ENCODE results near the gene PTPRK. TPM values are rescaled to one million over a fixed set of nuclear protein-coding genes. Genes with fewer than 3 reads are reported as not detected.

The PTPRK gene
- total and polyA plus RNA-seq, 2 of the 13 experiments (the other 11 are each of a cell fraction or from before 2014, with no cell fraction given) = 43.6 to 98.3 TPM

DNA sequence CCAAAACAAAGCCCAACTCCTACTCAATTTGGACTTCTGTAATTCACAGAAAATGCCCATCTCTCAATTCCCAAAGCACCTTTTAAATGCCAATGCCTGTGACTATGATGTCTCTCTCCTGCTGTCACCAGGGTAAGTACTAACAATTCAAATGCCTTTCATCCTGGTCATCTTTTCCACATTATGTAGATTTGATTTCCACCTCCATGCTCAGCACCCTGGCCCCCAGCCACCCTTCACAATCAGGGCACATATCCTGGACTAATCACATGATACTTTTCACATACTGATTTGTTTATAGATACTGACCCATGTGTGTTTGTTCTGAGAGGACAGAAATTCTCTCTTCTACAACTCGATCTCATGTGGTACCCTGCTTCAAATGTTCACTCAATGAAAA is 236.3 kb downstream of the PTPRK start:
- Histone ChIP-seq H3K4me1 (ENCODE audit: insufficient read depth, low read length) (peaks cover 14% of the 10 kb centered on the region), H3K4me2 (ENCODE audit: low read depth, low read length) (no peak overlapping the region), H2AFZ (ENCODE audit: low read length) (no peak overlapping the region), H3K79me2 (ENCODE audit: insufficient read depth, low read length) (no peaks in the 10 kb centered on the region), H3K36me3 (replicated peaks in 1 of 2; ENCODE audit: control insufficient read depth in 1 of 2, insufficient read depth in 2 of 2, low read length in 2 of 2) (no peaks in the 10 kb centered on the region), H3K27ac (ENCODE audit: extremely low read length, insufficient read depth, low read length) (no peak overlapping the region), H3K9me3 (ENCODE audit: low read length) (no peaks in the 10 kb centered on the region), H3K27me3 (ENCODE audit: control insufficient read depth in 1 of 2, insufficient read depth in 2 of 2, low read length in 2 of 2) (no peaks in the 10 kb centered on the region), H3K4me3 (replicated peaks in 1 of 3; ENCODE audit: insufficient read depth in 1 of 3, low read depth in 2 of 3, low read length in 3 of 3) (no peak overlapping the region), H3K9ac (ENCODE audit: insufficient read depth, low read depth, low read length) (no peak overlapping the region), H4K20me1 (ENCODE audit: insufficient read depth, low read length) (peaks cover 7% of the 10 kb centered on the region; the same call in 1 of the 2 replicates)
- ChIA-PET CTCF (ENCODE audit: low intra/inter-chr PET ratio, low total read pairs) (no interaction called here), POLR2A (no interaction called here)
- in situ Hi-C loops (cut with HindIII; ENCODE audit: extremely low pct_ligation_motif_present, low pct_unique_long_range_greater_than_20kb) (no loop called here), intact Hi-C loops (cut with micrococcal nuclease; ENCODE audit: unreplicated experiment) (no loop called here)
- WGBS (ENCODE audit: low lambda C conversion rate) = 86% methylated on average over 1 of the region's 1 CpG
- TF ChIP-seq, protein P1, sequence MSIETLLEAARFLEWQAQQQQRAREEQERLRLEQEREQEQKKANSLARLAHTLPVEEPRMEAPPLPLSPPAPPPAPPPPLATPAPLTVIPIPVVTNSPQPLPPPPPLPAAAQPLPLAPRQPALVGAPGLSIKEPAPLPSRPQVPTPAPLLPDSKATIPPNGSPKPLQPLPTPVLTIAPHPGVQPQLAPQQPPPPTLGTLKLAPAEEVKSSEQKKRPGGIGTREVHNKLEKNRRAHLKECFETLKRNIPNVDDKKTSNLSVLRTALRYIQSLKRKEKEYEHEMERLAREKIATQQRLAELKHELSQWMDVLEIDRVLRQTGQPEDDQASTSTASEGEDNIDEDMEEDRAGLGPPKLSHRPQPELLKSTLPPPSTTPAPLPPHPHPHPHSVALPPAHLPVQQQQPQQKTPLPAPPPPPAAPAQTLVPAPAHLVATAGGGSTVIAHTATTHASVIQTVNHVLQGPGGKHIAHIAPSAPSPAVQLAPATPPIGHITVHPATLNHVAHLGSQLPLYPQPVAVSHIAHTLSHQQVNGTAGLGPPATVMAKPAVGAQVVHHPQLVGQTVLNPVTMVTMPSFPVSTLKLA (IDR thresholded peaks at IDR 0.05) = 0 out of 2 replicates have a peak, but pooled peaks have one; percentile 20
- TF ChIP-seq FOSL2 (CRISPR knock-in tag; IDR thresholded peaks at IDR 0.05) = no peak
- BruUV-seq (replicated peaks) = no TSS peak
- no peak for FAIRE-seq
- no peak for ATAC-seq
- no peak for DNase-seq (ENCODE audit: low spot score)

DNA sequence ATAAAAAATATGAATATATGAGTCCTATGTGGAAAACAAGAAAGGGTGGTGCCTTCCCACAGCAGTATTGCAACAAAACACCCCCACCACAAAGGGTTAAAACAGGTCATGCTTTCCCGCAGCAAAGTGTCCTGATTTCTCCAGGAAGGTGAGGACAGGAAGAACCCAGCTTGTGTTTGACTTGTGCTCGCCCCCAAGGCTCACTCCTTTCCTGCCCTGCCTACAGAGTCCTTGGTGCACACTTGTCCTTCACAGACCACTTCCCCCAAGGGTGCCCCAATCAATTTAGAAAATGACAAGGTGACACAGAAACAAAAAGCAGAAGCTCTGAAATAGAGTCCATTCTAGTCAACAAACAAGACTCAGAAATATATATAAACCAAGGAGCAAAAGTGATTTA is 237.4 kb downstream of the PTPRK start:
- Histone ChIP-seq H3K4me3 (replicated peaks in 1 of 3; ENCODE audit: insufficient read depth in 1 of 3, low read depth in 2 of 3, low read length in 3 of 3) (no peak overlapping the region), H3K4me2 (ENCODE audit: low read depth, low read length) (no peak overlapping the region), H3K9me3 (ENCODE audit: low read length) (no peaks in the 10 kb centered on the region), H3K79me2 (ENCODE audit: insufficient read depth, low read length) (no peaks in the 10 kb centered on the region), H2AFZ (ENCODE audit: low read length) (no peak overlapping the region), H3K4me1 (ENCODE audit: insufficient read depth, low read length) (peaks cover 14% of the 10 kb centered on the region), H3K36me3 (replicated peaks in 1 of 2; ENCODE audit: control insufficient read depth in 1 of 2, insufficient read depth in 2 of 2, low read length in 2 of 2) (no peaks in the 10 kb centered on the region), H3K9ac (ENCODE audit: insufficient read depth, low read depth, low read length) (no peak overlapping the region), H3K27ac (ENCODE audit: extremely low read length, insufficient read depth, low read length) (no peak overlapping the region), H4K20me1 (ENCODE audit: insufficient read depth, low read length) (peaks cover 7% of the 10 kb centered on the region; the same call in 1 of the 2 replicates), H3K27me3 (ENCODE audit: control insufficient read depth in 1 of 2, insufficient read depth in 2 of 2, low read length in 2 of 2) (no peaks in the 10 kb centered on the region)
- no peak for FAIRE-seq
- TF ChIP-seq RBM22 (optimal IDR thresholded peaks at IDR 0.05; ENCODE audit: low read length) = peak; percentile 58
- TF ChIP-seq MBD4 (IDR thresholded peaks at IDR 0.05; ENCODE audit: borderline replicate concordance, low read length) = no peak
- peak; percentile 88 for TF ChIP-seq ZNF652 (CRISPR knock-in tag; IDR thresholded peaks at IDR 0.05; ENCODE audit: borderline replicate concordance, low read depth)
- intact Hi-C loops (cut with micrococcal nuclease; ENCODE audit: unreplicated experiment) (no loop called here), in situ Hi-C loops (cut with HindIII; ENCODE audit: extremely low pct_ligation_motif_present, low pct_unique_long_range_greater_than_20kb) (no loop called here)
- ATAC-seq = no peak
- POLR2A ChIA-PET = no interaction called here
- no TSS peak for BruUV-seq (replicated peaks)
- CTCF ChIA-PET (ENCODE audit: low intra/inter-chr PET ratio, low total read pairs) = no interaction called here
- WGBS (ENCODE audit: low lambda C conversion rate) = 90% methylated on average over 2 of the region's 2 CpGs
- DNase-seq (ENCODE audit: low spot score) = no peak

All from HepG2 (cell line).